Tongue (tissue), 2 donors: ENCODE data around the gene PARVB. TPM values are rescaled to one million over a fixed set of nuclear protein-coding genes. Genes with fewer than 3 reads are reported as not detected.

ENCODE experiments used
- DNase-seq: peaks from one replicate; pipeline ENCODE4 v3.0.0-alpha.2; 2015
- total RNA-seq: library from RNA; depleted of rRNA; stranded (reverse); fragments of >200 nt; gene quantifications from one replicate; pipeline ENCODE4 v1.2.3, GENCODE V29; 2014

The PARVB gene
- total RNA-seq, 1 donor from 2014 or later = 43.1 TPM

GRCh38 chr22:44220727-44221680 is 196.9 kb downstream of the PARVB start:
- no peak for DNase-seq

GRCh38 chr22:44221710-44222475 is 197.8 kb downstream of the PARVB start:
- no peak for DNase-seq

Other genes with a start within 250 kb of the PARVB start
- 4.7 TPM for gene EFCAB6, start 212.0 kb upstream of the PARVB start, total RNA-seq
- 0.92 TPM for gene SULT4A1, start 161.8 kb upstream of the PARVB start, total RNA-seq
- gene PNPLA5, start 132.3 kb upstream of the PARVB start, total RNA-seq = not detected
- 0.51 TPM for gene PNPLA3, start 100.5 kb upstream of the PARVB start, total RNA-seq
- 59.8 TPM for gene SAMM50, start 68.9 kb upstream of the PARVB start, total RNA-seq
- gene PARVG, start 156.6 kb downstream of the PARVB start, total RNA-seq = 3.2 TPM